ENCODE measurements around the gene MAST4.

Gene MAST4

DNA sequence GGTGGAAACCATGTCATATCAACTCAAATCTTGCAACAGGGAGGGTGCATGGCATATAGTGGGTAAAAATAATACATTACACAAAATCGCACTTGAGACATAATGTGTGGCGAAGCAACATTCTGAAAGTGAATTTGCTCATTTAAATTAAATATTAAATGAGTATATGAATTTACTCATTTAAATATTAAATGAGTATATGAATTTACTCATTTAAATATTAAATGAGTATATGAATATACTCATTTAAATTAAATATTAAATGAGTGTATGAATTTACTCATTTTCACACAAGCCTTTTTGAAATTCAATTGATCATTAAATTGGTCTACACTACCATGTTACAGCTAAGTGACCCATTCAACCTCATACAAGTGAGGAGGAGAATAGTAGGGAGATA, 10.5 kb downstream of the MAST4 start:
- DNase-seq: no peak

DNA sequence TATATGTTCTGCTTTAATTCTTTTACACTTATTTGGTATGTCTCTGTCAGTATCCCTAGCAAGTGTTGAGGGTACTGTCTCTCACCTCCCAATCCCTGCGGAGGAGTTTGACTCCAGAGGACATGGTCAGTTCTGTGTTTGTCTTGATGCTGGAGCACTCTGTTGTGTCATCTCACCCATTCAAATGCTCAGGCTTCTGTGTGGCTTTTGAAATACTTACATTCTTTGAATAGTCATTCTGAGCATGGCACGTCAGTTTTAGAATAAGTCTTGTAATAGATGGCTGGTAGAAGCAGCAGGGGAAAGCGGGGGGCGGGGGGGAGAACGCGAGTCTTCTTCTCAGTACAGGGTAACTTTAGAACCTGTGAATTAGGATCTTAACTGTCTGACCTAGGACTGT, 12.3 kb downstream of the MAST4 start:
- no peak for DNase-seq

DNA sequence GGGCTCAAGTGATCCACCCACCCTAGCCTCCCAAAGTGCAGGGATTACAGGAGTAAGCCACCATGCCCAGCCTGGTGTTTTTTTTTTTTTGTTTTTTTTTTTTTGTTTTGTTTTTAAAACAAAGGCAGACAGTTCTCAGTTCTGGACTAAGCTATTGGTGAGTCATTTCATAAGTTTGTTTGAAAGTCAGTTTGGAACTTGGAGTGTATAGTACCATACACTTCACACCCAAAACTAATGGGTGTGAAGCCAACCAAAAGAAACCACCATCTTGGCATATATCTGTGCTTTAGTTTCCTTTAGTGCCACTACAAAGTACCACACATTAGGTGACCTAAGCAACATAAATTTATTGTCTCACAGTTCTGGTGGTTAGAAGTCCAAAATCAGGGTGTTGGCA, 13.4 kb downstream of the MAST4 start:
- DNase-seq: no peak

DNA sequence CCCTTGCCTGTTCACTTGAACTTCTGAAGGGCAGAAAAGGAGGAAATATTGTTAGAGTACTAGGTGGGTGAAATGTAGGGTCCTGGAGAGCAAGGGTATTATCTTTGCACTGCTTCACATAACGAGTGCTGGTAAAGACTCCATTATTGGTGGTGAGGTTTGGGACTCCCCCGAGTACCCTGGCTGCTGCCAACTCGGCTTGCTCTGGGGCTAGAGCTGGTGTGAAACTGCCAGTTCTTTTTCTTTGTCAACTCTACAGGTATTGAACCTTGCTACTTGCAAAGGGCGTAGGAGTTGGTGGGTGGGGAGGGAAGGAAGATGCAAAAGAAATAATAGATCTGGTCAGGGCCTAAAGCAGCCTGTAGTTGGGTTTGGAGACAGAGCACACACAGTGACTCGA, 16.0 kb downstream of the MAST4 start:
- DNase-seq: no peak

DNA sequence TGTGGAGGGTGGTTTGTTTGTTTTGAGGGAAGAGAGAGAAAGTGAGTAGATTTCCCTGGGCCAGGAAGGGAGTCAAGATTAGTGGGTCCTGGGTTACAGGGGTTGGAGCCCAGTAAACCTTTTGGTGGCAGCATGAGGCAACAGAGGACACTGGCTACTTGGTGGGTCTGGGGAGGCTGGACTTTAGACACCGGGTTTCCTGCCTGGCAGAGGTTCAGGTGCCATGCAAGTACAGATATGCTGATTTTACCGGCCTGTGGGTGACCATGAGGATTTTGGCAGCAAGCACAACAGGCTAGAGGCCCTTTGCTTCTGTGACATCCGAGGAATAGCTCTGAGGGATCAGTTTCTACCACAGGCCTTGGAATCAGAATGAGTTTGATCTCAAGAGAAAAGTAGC, 18.9 kb downstream of the MAST4 start:
- no peak for DNase-seq

DNA sequence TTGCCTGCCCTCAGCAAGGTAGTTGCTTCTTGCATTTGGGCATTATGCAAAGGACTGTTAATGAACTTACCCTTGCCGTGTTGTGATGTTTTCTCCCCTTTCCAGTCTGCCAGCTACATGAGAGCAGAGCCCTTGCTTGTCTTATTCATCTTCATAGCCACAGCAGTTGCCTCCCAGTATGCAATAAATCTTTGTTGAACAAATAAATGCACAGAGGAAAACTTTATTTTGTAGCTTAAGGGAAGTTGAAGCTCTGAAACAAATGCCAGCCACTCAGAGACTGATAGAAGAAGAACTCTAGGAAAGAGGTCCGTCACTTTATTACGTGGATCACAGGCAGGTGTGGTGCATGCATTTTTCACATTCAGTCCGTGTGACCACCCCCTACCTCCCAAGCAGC, 19.7 kb downstream of the MAST4 start:
- DNase-seq: no peak

DNA sequence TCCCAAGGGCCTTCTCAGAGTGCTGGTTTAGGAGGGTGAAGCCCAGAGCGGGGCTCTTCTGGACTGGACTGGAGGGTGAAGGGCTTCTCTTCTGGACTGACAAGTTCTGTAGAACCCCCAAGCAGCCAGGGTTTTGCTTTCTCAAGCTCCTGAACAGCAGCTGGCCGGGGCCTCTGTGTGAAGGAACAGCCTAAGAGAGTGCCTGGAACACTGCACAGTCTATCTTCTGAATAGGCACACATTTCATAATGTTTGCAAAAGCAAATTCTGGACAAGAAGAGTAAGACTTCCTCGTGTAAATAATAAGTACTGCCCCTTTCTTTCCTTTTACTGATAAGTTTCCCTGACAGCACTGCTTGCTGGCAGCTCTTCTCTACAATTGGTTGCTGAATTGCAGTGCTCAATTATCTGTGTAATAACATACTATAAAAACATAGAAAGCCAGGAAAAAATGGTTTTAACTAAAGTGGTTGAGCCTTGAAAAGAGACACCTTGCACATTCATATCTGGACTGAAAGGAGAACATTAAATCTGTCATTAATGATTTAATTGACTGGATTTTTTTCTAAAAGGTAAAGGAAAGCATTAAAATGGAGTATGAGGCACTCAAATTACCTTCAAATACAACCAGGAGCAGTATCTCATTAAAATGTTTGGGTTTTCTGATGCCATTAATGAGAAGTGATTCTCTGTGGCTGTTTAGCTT, 20.5 kb downstream of the MAST4 start:
- no peak for DNase-seq

DNA sequence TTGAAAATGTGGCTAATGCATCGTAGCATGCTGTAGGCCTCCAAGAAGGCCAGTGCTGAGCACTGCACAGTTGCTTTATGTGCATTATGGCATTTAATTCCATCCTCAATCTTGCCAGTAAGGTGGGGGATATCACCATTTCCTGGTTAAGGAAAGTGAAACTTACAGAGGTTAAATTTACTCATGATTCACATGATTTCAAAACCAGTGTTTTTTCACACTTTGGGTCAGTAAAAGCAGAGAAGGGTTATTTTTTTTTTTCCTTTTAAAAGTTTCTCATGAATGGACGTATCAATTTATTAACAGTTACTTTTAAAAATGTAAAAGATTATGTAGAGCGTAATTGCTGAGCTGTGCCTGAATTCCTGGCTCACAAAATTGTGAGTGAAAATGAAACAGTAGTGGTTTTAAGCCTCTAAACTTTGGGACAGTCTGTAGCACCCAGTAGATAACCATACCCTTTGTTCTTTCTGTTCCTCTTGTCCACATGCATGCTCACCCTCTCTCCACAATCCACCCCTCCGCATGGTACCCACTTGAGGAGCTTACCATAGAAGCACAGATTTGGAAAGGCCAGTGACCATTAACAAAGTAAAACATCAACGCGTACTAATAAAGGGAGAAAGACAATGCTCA, 21.2 kb downstream of the MAST4 start:
- peak; percentile 52 for DNase-seq

DNA sequence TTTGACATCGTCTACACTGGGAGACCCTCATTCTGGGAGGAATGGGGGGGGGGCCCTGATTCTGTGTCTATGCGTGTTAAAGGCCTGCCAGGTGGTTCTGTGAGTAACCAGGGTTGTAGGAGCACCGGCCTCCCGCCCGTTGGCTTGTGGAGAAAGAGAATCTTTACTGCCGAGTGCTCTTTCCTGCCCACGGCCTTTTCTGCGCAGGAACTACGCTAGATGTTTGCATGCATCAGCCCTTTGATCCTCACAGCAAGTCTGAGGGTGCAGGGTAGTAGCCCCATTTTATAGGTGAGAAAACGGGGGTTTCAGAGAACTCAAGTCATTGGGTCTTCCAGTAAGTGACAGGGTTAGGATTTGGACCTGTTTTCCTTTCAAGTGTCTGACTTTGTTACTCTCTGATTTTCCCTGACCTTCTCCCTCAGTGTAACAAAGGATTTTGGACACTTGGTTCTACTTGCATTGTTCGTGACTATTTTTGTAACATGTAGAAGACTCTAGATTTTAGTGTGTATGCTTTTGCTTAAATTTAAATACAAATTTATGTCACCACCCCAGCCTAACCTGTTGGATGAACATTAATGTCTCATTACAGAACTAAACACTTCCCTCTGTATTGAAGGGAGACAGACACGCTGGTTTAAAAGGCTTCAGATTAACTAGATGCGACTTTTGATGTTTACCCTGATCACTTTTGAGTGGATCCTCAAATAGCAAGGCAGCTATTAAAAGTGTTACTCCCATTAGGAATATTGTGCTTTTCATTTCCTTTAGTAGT, 22.0 kb downstream of the MAST4 start:
- DNase-seq: no peak

DNA sequence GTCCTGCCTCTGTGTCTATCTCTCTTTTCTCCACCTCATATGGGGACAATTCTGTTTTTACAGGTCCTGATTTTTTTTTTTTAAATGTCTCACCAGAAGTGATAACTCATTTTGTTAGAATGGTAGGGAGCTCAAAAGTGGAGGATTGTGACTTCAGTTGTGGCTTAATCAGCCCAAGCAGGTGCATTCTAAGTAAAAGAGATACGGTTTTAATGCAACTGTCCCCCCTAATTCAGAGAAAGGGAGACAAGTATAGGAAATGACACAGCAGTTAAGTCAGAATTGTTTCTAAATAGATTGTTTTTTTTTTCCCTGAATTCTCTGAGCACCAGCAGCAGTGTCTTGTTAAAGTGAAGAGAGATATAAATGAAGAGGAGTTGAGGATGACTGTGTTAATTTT, 24.5 kb downstream of the MAST4 start:
- DNase-seq: no peak

DNA sequence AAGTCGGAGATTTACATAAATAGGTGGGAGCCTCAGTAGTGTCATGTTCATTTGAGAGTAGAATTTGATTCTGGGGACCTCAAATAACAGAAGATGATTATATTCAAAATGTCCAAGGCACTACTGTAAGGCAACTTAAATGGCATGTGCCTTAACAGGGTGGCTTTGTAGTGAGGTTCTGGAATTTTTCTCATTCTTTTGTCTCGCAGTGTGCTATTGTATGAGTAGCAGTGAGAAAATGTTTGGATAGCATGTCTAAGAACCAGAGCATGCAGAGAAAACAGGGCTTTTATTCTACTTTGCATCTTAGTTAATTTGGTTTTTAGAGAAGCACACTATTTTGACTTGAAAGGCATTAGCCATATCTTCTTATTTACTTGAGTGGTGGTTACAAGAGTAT, 25.0 kb downstream of the MAST4 start:
- DNase-seq: no peak

DNA sequence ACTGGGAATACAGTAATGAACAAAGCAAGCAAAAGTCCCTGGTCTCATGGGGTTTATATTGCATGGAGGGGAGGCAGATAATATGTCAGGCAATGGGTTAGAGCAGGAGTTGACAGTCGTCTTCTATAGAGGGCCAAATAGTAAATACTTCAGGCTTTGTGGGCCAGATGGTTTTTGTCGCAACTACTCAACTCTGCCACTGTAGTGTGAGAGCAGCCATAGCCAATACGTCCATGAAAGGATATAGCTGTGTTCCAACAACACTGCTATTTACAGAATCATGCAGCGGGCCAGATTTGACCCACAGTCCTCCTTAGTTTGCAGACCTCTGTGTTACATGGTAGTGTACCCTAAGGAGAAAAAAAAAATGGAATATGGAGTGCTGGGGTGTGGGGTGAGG, 25.5 kb downstream of the MAST4 start:
- DNase-seq: no peak

DNA sequence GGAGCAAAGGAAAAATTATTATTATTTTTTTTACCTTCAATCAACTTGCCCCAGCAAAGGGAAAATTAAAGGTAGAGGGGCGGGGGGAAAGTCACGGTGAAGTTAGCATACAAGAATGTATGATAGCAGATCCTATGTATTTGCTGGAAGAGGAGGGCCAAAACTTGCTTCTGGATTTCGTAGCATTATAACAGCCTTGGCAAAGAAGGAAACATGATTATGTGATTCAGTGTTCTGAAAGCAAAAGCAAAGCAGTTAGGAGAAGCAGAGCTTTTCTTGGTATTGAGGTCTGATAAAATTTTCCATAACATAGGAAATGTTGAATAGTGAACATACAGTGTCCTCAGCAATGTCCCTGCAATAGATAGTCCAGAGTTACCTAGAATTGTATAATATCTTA, 32.4 kb downstream of the MAST4 start:
- no peak for DNase-seq

DNA sequence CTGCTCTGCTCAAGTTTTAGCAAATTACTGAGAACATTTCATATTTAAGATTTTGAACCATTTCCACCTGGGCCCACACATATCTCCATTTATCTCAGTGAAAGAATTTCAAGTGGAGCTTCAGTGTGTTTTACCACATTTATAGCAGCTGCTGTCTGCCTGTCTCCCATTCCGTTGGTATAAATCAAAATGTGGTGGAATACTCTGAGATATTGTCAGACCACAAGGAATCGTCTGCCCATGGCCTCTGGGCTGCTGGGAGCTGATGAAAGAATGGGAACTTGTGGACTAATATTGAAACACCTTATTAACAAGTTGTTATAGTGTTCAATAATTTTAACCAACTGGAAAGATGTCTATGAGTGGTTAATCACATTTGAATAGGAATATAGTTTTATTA, 33.3 kb downstream of the MAST4 start:
- DNase-seq: no peak

DNA sequence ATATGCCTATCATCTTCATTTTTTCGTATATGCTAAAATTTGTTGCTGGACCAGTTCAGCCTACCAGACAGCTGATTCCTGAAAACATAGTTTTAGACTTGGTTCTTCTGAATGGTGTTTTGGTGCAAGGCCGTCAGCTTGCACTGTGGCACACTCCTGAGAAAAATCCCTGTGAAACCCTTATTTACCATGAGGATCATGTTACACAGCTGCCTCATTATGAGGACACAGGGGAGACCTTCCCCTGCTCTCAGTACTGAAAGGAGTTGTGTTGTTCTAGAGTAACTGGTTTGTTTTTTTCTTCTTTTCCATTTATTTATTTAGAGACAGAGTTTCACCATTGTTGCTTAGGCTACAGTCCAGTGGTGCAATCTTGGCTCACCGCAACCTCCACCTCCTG, 37.6 kb downstream of the MAST4 start:
- no peak for DNase-seq

DNA sequence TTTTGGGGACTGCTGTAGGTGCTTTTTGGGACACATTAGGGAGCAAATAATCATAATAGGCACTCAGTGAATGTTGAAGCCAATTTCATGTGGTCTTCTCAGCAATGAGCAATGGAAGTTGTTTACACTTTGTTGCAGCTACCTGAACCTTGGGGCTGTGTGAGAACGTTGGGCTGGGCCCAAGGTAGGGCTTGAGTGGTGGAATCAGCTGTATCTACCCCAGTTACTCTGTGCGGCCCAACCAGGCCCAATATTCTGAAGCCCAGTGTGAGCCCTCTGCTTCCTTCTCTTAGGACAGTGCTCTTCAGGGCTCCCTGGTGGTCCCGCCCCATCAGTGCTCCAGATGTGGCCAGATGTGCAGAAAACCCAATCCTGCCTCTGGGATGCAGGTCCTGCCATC, 38.4 kb downstream of the MAST4 start:
- DNase-seq: no peak

DNA sequence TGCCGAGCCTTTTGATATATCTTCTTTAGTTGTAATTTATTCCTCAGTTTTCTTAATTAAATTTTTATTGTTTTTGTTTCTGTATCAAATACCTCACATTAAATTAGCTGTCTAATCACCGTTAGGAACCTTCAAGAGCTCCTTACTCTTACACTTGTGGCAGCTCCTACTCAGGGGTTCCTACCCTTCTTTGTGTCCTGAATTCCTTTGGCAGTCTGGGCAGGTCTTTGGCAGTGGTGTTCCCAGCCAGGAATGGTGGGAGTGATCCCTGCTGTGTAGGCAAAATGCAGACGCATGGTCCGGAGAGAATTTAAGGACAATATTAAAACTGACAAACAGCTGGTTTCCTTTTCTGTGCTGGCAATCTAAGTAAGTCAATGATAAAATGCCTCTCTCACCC, 41.8 kb downstream of the MAST4 start:
- DNase-seq: no peak

DNA sequence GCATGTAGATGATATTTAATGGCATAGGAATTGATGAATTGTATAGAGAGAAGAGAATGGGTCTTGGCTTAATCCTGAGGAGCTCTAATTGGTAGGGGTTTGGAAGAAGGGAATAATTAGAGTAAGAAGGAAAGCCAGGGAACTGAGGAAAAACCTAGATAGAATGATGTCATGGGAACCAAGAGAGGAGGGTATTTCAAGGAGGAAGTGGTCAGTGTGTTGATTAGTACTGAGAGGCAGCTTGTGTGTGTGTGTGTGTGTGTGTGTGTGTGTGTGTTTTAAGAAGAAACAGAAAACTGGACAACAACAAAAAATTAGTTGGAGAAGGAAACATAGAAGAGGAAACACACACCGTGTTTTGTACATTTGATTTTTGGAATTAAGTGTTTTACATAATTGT, 42.8 kb downstream of the MAST4 start:
- peak; percentile 72 for DNase-seq

DNA sequence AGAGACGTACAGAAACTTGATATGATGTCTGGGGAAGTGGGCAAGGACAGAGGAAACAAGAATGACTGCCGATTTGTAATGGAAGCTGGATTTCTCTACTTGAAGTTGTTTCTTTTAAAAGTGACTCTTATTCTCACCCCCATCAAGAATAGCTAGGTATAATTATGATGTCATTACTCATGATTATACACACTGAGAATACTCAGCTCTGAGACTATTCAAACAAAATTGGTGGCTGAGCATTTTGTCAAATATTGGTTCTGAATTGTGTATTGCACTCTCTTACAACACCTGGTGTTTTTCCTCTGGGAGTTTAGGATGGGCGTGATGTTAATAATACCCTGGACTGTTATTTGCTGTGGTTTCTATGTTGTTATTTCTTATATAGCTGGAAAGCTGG, 46.3 kb downstream of the MAST4 start:
- DNase-seq: no peak

DNA sequence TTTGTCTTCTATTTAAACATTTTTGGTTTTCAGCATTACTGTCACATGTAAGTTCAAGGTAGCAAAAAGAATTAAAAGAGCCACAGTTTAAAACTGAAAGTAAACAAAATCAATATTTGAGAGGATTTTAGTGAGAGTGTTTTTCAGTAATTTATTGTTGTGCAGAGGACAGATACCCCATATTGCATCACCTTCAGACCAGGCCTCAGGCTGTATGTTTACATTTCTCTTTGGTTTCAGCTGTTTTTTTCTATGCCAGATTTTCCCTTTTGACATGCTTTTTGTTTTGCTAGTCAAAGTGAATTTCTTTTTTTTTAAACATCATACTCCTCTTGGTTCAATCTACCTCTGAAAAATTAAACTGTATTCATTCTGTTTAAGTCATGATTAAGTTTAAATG, 47.2 kb downstream of the MAST4 start:
- DNase-seq: no peak

DNA sequence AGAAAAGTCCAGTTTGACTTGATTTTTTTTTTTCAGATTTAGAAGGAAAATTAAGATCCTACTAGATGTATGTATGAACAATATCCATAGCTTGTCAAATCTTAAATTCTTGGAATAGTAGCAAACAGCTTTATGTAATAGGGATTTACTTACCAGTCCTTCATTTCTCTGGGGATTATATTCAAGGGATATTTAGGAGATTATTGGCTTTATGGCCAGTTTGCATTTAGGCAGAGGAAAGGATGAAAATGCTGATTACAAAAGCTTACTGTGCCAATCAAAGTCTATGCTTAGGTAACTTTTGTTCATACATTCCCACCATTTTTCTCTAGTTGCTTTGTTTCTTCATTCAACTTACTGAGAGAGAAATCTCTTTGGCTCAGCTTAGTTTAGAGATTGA, 47.9 kb downstream of the MAST4 start:
- DNase-seq: no peak

DNA sequence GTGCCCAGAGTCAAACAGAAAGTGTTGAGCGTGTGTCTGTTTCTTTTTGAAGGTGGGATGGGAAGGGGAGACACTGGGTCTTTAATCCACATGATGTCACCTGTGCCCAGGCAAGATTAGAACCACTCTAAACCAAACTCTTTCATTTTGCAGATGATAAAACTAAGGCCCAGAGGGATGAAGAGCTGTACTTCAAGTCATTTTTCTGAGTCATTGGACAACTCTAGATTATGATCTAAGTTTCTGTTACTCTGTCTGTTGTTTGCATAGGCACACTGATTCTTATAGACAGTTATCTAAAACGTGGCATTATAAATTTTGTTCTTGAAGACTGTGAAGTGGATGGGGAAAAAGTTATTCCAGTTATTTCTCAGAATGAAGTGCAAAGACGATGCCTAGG, 48.8 kb downstream of the MAST4 start:
- no peak for DNase-seq

DNA sequence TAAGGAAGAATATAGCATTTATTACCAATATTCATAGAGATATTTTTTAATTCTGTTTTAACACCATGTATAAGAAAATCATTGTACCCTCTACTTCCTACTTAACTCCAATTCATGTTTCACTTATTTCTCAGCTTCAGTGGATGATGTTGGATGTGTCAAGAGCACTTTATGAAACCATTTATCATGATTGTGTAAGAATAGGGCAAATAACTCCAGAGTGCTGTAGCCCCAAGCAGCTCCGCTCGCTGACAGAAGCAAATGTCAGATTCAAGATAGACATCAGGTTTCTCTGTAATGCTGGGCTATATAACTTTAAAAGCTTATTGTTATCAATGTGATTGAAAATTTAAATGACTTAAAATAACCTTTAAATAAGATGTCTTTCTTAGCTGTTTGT, 50.4 kb downstream of the MAST4 start:
- peak; percentile 39 for DNase-seq

DNA sequence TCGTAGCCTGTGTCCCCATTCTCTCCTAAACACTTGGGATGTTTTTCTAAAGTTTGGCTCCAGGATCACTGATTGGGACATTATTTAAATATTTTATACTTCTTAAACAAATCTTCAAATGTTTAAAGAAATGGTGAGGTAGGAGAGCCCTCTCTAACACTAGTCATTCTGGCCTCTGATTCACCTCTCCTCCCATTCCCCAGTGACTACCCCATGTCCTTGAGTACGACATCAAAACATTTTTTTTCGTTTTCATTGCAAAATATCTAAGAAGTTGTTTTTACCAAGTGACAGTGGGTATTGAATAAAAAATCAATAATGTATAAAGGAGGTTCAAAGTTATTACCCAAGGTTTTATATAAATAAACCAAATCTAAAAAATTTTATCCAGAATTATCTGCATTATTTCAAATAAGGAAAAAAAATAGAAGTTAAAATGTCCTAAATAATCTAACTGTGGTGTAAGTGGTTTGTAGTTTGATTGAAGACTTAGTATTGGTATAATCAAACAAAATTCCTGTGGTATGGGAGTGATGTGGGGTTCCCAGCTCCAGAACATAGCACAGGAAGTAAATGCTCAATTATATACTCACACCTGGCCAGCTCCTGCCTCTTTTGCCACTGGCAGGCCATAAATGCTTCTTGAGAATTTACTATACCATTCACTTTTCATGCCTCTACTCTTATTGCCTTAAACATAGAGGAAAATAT, 51.1 kb downstream of the MAST4 start:
- DNase-seq: no peak
